ENCODE data around the gene MCRS1.
A peak's percentile ranks its signal among the peaks of the same experiment; 100 is the strongest.

Gene MCRS1

GRCh38 chr12:49577589-49578315 is 9.8 kb upstream of the MCRS1 start:
- Mint-ChIP-seq H3K27me3 (ENCODE audit: low read depth, poor library complexity) (peaks cover 3% of the 10 kb centered on the region), H3K4me3 (no peak overlapping the region), H3K36me3 (ENCODE audit: low read depth) (peaks cover 41% of the 10 kb centered on the region), H3K27ac (peak overlapping the region; percentile 59), H3K9me3 (no peaks in the 10 kb centered on the region), H3K4me1 (peaks cover 34% of the 10 kb centered on the region)
- no peak for DNase-seq
- no peak for TF ChIP-seq CTCF (IDR thresholded peaks at IDR 0.05)

DNA sequence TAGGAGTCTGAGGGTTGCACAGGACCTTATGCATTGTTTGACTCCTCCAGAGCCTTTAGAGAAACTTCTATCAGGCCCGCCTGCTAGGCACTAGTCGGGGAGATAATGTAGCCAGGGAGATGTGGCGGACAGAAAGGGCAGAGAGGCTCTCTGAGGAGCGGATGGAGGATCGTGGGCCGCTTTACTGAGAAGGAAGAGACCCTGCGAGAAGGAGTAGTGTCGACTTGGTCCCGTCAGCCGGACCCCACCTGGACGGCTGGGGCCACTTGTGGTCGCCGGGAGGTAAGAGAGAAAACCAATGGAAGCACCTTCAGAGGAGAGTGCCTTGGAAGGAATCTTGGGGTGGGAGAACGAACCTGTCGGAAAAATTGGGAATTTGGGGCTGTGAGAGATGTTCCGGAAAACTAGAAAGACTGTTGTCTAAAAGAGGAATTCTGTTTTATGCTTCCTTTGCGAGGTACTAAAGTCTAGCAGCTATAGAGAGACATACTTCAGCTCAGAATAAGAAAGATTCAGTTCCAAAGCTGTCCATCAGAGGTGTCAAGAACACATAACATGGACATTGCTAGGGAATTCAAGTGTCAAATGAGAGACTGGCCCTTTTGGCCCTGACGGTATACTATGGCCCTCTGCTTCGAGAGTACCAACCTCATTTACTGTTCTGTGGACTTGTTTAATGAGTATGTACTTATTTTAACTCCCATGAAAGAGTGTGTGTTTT is 660 bp upstream of the MCRS1 start:
- Mint-ChIP-seq H3K4me1 (peaks cover 27% of the 10 kb centered on the region), H3K27ac (peak overlapping the region; percentile 99), H3K4me3 (peak overlapping the region; percentile 100), H3K27me3 (ENCODE audit: low read depth, poor library complexity) (peaks cover 2% of the 10 kb centered on the region), H3K9me3 (peaks cover 6% of the 10 kb centered on the region), H3K36me3 (ENCODE audit: low read depth) (peaks cover 40% of the 10 kb centered on the region)
- no peak for TF ChIP-seq CTCF (IDR thresholded peaks at IDR 0.05)
- DNase-seq = no peak

- Mint-ChIP-seq H3K4me1 (peaks cover 27% of the 10 kb centered on the region), H3K27ac (peak overlapping the region; percentile 90), H3K9me3 (peaks cover 6% of the 10 kb centered on the region), H3K36me3 (ENCODE audit: low read depth) (peaks cover 40% of the 10 kb centered on the region), H3K4me3 (peak overlapping the region; percentile 100), H3K27me3 (ENCODE audit: low read depth, poor library complexity) (peaks cover 5% of the 10 kb centered on the region)
- TF ChIP-seq CTCF (IDR thresholded peaks at IDR 0.05) = no peak
- DNase-seq = no peak
Observed at GRCh38 chr12:49567302-49567610, 686 bp downstream of the MCRS1 start.

GRCh38 chr12:49566361-49566760 is 1.6 kb downstream of the MCRS1 start:
- H3K27me3 Mint-ChIP-seq (ENCODE audit: low read depth, poor library complexity) = peaks cover 3% of the 10 kb centered on the region
- H3K9me3 Mint-ChIP-seq = no peaks in the 10 kb centered on the region
- peaks cover 27% of the 10 kb centered on the region for H3K4me1 Mint-ChIP-seq
- DNase-seq = no peak
- peaks cover 35% of the 10 kb centered on the region for H3K36me3 Mint-ChIP-seq (ENCODE audit: low read depth)
- peak overlapping the region; percentile 100 for H3K4me3 Mint-ChIP-seq
- H3K27ac Mint-ChIP-seq = no peak overlapping the region
- no peak for TF ChIP-seq CTCF (IDR thresholded peaks at IDR 0.05)

GRCh38 chr12:49565406-49566265 is 2.3 kb downstream of the MCRS1 start:
- H3K27ac Mint-ChIP-seq = no peak overlapping the region
- H3K27me3 Mint-ChIP-seq (ENCODE audit: low read depth, poor library complexity) = peaks cover 3% of the 10 kb centered on the region
- TF ChIP-seq CTCF (IDR thresholded peaks at IDR 0.05) = no peak
- H3K9me3 Mint-ChIP-seq = no peaks in the 10 kb centered on the region
- peaks cover 32% of the 10 kb centered on the region for H3K36me3 Mint-ChIP-seq (ENCODE audit: low read depth)
- DNase-seq = no peak
- H3K4me3 Mint-ChIP-seq = peak overlapping the region; percentile 20
- peaks cover 25% of the 10 kb centered on the region for H3K4me1 Mint-ChIP-seq

All from nephron progenitor cell (in vitro differentiated cells).